ENCODE measurements around the gene DMRT2. TPM values are rescaled to one million over a fixed set of nuclear protein-coding genes. Genes with fewer than 3 reads are reported as not detected.

The DMRT2 gene
- total and polyA plus RNA-seq, 2 of the 13 experiments (the other 11 are each of a cell fraction or from before 2014, with no cell fraction given), result not detected

- Histone ChIP-seq H3K4me1 (ENCODE audit: insufficient read depth, low read length) (no peaks in the 10 kb centered on the region), H2AFZ (ENCODE audit: low read length) (no peak overlapping the region), H3K4me3 (replicated peaks in 1 of 3; ENCODE audit: insufficient read depth in 1 of 3, low read depth in 2 of 3, low read length in 3 of 3) (no peak overlapping the region), H3K27me3 (ENCODE audit: control insufficient read depth in 1 of 2, insufficient read depth in 2 of 2, low read length in 2 of 2) (peaks cover 1 to 3% of the 10 kb centered on the region in 2 experiments; a peak in 2 of 5 replicates), H3K9ac (ENCODE audit: insufficient read depth, low read depth, low read length) (no peak overlapping the region), H3K79me2 (ENCODE audit: insufficient read depth, low read length) (no peaks in the 10 kb centered on the region), H3K9me3 (ENCODE audit: low read length) (no peaks in the 10 kb centered on the region), H4K20me1 (ENCODE audit: insufficient read depth, low read length) (no peaks in the 10 kb centered on the region), H3K27ac (ENCODE audit: extremely low read length, insufficient read depth, low read length) (no peak overlapping the region), H3K4me2 (ENCODE audit: low read depth, low read length) (no peak overlapping the region), H3K36me3 (replicated peaks in 1 of 2; ENCODE audit: control insufficient read depth in 1 of 2, insufficient read depth in 2 of 2, low read length in 2 of 2) (no peaks in the 10 kb centered on the region)
- WGBS (ENCODE audit: low lambda C conversion rate), result 26% methylated on average over 14 of the region's 14 CpGs
- no peak for FAIRE-seq
- no TSS peak for BruUV-seq (replicated peaks)
- intact Hi-C loops (cut with micrococcal nuclease; ENCODE audit: unreplicated experiment) (no loop called here), in situ Hi-C loops (cut with HindIII; ENCODE audit: extremely low pct_ligation_motif_present, low pct_unique_long_range_greater_than_20kb) (no loop called here)
- no peak for ATAC-seq
- DNase-seq (ENCODE audit: low spot score), result no peak
- ChIA-PET POLR2A (no interaction called here), CTCF (ENCODE audit: low intra/inter-chr PET ratio, low total read pairs) (no interaction called here)
- TF ChIP-seq HDAC2 (CRISPR knock-in tag; IDR thresholded peaks at IDR 0.05) (no peak), ZNF274 (CRISPR knock-in tag; IDR thresholded peaks at IDR 0.05) (no peak), KIAA2018 (CRISPR knock-in tag; IDR thresholded peaks at IDR 0.05; ENCODE audit: borderline replicate concordance) (no peak), NFE2 (CRISPR knock-in tag; IDR thresholded peaks at IDR 0.05) (no peak), HNRNPLL (IDR thresholded peaks at IDR 0.05; ENCODE audit: low read depth, low read length, poor library complexity, severe bottlenecking) (no peak), AFF4 (CRISPR knock-in tag; IDR thresholded peaks at IDR 0.05) (no peak), ZSCAN20 (CRISPR knock-in tag; IDR thresholded peaks at IDR 0.05; ENCODE audit: borderline replicate concordance) (no peak), DDIT3 (CRISPR knock-in tag; IDR thresholded peaks at IDR 0.05) (no peak), POGK (CRISPR knock-in tag; conservative IDR thresholded peaks at IDR 0.05) (no peak)
Observed at GRCh38 chr9:1031951-1032601, 18.1 kb upstream of the DMRT2 start.

All from HepG2 (cell line).